Measurements from ENCODE around the gene TRMT1L. TPM values are rescaled to one million over a fixed set of nuclear protein-coding genes. Genes with fewer than 3 reads are reported as not detected.

TRMT1L gene
- total and polyA plus RNA-seq, 2 donors, result 15.6 to 18.9 TPM

DNA sequence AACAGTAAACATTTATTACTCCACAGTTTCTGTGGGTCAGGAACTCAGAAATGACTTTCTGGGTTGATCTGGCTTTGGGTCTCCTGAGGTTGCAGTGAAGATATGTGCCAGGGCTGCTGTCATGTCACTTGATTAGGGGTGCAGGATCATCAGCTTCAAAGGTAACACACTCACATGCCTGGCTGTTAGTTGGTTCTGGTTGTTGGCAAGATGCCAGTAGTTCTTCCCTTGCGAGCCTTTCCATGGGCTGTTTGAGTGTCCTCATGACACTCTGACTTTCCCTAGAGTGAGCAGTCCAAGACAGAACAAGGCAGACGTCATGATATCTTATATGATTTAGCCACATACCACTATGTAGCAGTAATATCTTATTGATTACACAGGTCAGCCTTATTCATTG is 2.0 kb upstream of the TRMT1L start:
- DNase-seq (ENCODE audit: low read depth in 6 of 9, low spot score in 9 of 9), result no peak
- peaks cover 0 to 7% of the 10 kb centered on the region in 2 donors for H3K36me3 ChIP-seq (ENCODE audit: control insufficient read depth in 2 of 2, insufficient read depth in 2 of 2, low read length in 1 of 2)
- H3K4me1 ChIP-seq (ENCODE audit: control insufficient read depth in 2 of 2, insufficient read depth in 2 of 2, low read length in 2 of 2), result peaks cover 6 to 8% of the 10 kb centered on the region in 2 donors
- no peaks in the 10 kb centered on the region for H3K9me3 ChIP-seq (ENCODE audit: control insufficient read depth in 2 of 2, insufficient read depth in 1 of 2, low read length in 1 of 2)
- H3K27ac ChIP-seq (ENCODE audit: low read depth in 1 of 2, low read length in 1 of 2), result no peak overlapping the region
- H3K27me3 ChIP-seq (ENCODE audit: control insufficient read depth in 2 of 2, insufficient read depth in 1 of 2, low read length in 1 of 2), result no peaks in the 10 kb centered on the region
- WGBS, result 97% methylated on average over 2 of the region's 2 CpGs
- no peak overlapping the region for H3K4me3 ChIP-seq (ENCODE audit: low read length in 2 of 2)

DNA sequence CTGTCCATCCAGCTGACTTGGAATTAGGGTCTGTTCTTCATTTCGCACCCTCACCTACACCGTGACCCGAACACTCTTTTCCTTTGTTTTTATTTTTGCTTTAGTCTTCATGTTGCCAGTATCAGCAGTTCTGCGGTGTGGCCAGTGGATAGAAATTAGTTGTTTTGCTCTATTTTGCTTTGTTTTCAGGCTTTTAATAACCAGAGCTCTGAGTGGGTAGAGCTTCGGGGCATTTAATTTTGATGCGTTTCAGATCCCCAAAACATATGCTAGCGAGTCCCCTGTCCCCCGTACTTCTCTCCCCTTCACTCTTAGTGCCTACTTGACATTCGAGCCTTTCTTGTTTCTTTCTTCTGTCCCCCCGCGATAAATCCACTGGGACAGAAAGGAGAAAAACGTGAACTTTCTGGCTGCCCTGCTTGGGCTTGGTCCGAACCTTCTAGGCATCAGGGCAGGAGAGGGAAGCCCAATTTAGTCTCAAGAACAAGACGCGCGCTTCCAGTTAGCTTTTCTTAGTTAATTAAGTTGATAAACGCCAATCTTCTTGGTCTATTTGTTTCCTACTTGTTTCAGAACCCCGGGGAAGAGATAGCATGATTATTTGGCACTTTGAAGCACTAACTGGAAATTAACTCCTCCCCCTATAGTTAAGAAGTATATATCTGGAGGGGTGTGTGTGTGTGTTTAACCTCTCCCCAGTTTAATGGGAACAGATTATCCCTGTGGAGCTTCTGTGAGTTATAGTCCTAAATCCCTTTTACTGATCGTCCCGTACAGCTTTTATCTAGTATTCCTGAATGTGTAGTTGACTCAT is 1.1 kb upstream of the TRMT1L start:
- peak overlapping the region; percentile 98 to 99 for H3K27ac ChIP-seq (ENCODE audit: low read depth in 1 of 2, low read length in 1 of 2)
- no peaks in the 10 kb centered on the region for H3K27me3 ChIP-seq (ENCODE audit: control insufficient read depth in 2 of 2, insufficient read depth in 1 of 2, low read length in 1 of 2)
- peaks cover 0 to 7% of the 10 kb centered on the region in 2 donors for H3K36me3 ChIP-seq (ENCODE audit: control insufficient read depth in 2 of 2, insufficient read depth in 2 of 2, low read length in 1 of 2)
- DNase-seq (ENCODE audit: low read depth in 6 of 9, low spot score in 9 of 9), result peak in 1 of 9 donors; percentile 10
- H3K4me3 ChIP-seq (ENCODE audit: low read length in 2 of 2), result peak overlapping the region; percentile 73 to 97
- 8% methylated on average over 20 of the region's 20 CpGs for WGBS
- H3K9me3 ChIP-seq (ENCODE audit: control insufficient read depth in 2 of 2, insufficient read depth in 1 of 2, low read length in 1 of 2), result no peaks in the 10 kb centered on the region
- peaks cover 6 to 8% of the 10 kb centered on the region in 2 donors for H3K4me1 ChIP-seq (ENCODE audit: control insufficient read depth in 2 of 2, insufficient read depth in 2 of 2, low read length in 2 of 2)

DNA sequence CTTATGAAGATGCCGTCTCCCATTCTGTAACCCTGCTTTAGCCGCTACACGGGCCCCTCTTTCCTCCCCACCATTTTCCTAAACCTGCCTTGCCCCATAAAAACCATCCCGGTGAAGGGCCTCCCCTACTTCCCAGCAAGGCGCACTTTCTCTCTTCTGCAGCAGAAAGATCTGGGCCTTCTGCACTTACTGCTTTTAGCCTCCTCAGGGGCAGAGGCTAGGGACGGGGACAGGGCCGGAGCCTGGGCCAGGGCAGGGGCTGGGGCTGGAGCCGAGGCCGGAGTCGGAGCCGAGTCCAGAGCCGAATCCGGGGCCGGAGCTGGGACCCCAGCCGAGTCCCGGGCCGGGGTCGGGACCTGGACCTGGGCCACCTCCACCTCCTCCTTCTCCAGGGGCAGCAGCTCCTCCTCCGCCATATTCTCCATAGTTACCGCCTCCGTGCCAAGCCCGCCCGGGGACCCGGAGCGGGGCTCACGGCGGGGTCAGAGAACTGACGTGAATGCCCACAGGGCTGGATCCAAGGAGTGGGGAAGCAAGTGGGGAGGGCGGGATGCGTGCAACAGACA is 382 bp downstream of the TRMT1L start:
- WGBS, result under 1% methylated on average over 30 of the region's 30 CpGs
- H3K4me1 ChIP-seq (ENCODE audit: control insufficient read depth in 2 of 2, insufficient read depth in 2 of 2, low read length in 2 of 2), result peaks cover 6 to 8% of the 10 kb centered on the region in 2 donors
- H3K27ac ChIP-seq (ENCODE audit: low read depth in 1 of 2, low read length in 1 of 2), result peak overlapping the region; percentile 98 to 99
- H3K9me3 ChIP-seq (ENCODE audit: control insufficient read depth in 2 of 2, insufficient read depth in 1 of 2, low read length in 1 of 2), result no peaks in the 10 kb centered on the region
- peaks cover 0 to 3% of the 10 kb centered on the region in 2 donors for H3K36me3 ChIP-seq (ENCODE audit: control insufficient read depth in 2 of 2, insufficient read depth in 2 of 2, low read length in 1 of 2)
- H3K27me3 ChIP-seq (ENCODE audit: control insufficient read depth in 2 of 2, insufficient read depth in 1 of 2, low read length in 1 of 2), result no peaks in the 10 kb centered on the region
- peak overlapping the region; percentile 73 to 97 for H3K4me3 ChIP-seq (ENCODE audit: low read length in 2 of 2)
- DNase-seq (ENCODE audit: low read depth in 6 of 9, low spot score in 9 of 9), result peak in 7 of 9 donors; percentile 22 to 74 (median 50)

DNA sequence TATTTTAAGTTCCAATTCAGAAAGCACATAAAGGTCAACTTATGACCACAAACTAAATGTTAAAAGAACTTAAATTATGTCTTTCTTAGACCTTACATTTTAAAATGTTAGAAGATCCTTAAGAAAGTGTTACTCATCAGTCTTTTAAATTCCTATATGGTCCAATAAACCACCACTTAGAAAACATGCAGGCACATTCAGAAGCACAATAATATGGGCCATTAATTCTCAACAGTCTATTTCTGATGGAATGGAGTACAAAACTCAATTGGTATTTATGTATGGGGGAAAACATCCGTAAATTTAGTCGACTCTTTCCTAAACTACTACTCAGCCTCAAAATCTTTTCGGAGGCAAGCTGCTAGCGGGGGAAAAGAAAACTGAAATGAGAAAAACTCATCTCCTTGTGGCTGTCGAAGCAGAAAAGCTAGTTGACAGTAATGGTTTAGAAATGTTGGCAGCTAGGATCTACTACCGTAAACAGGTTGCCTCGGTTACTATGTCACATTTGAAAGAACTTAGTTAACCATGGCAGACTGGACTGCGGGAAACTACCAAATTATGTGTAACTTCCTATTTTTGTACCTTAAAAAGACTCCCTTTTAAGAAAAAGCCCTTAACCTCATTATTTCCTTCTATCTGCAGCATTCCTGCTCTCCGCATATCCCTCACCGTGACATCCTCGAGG is 1.0 kb downstream of the TRMT1L start:
- peaks cover 0 to 1% of the 10 kb centered on the region in 2 donors for H3K36me3 ChIP-seq (ENCODE audit: control insufficient read depth in 2 of 2, insufficient read depth in 2 of 2, low read length in 1 of 2)
- DNase-seq (ENCODE audit: low read depth in 6 of 9, low spot score in 9 of 9), result peak in 4 of 9 donors; percentile 17 to 48 (median 42)
- H3K4me1 ChIP-seq (ENCODE audit: control insufficient read depth in 2 of 2, insufficient read depth in 2 of 2, low read length in 2 of 2), result peaks cover 6 to 8% of the 10 kb centered on the region in 2 donors
- H3K4me3 ChIP-seq (ENCODE audit: low read length in 2 of 2), result peak overlapping the region; percentile 73 to 97
- no peaks in the 10 kb centered on the region for H3K9me3 ChIP-seq (ENCODE audit: control insufficient read depth in 2 of 2, insufficient read depth in 1 of 2, low read length in 1 of 2)
- peak overlapping the region; percentile 98 to 99 for H3K27ac ChIP-seq (ENCODE audit: low read depth in 1 of 2, low read length in 1 of 2)
- 11% methylated on average over 11 of the region's 11 CpGs for WGBS
- no peaks in the 10 kb centered on the region for H3K27me3 ChIP-seq (ENCODE audit: control insufficient read depth in 2 of 2, insufficient read depth in 1 of 2, low read length in 1 of 2)

DNA sequence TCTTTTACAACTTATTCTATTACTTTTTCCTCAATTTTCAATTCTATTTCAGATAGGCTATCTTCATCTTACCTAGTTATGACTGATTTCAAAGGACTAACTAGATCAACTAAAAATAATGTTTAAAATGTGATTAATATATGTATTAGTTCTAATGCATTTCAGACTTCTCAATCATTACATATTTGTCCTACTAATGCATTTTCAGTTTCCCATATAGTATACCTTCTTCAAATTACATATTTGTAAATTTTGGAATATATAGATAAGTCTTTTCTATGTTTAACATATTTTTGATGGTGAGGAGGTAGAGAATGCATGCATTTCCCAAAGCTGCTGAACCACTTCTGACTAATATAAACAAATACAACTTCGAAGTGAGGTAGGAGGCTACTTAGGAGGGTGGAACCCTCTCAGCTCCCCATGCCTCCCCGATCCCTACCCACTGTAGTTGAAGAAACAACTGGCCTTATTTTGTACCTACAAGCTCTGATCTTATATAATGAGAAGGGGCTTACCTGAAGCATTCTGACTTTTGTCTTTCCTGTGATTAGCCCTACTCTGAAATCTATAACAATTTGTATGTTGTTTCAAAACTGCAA is 1.7 kb downstream of the TRMT1L start:
- Histone ChIP-seq H3K36me3 (ENCODE audit: control insufficient read depth in 2 of 2, insufficient read depth in 2 of 2, low read length in 1 of 2) (peaks cover 0 to 9% of the 10 kb centered on the region in 2 donors), H3K27ac (ENCODE audit: low read depth in 1 of 2, low read length in 1 of 2) (no peak overlapping the region)
- peak in 1 of 9 donors; percentile 2 for DNase-seq (ENCODE audit: low read depth in 6 of 9, low spot score in 9 of 9)

DNA sequence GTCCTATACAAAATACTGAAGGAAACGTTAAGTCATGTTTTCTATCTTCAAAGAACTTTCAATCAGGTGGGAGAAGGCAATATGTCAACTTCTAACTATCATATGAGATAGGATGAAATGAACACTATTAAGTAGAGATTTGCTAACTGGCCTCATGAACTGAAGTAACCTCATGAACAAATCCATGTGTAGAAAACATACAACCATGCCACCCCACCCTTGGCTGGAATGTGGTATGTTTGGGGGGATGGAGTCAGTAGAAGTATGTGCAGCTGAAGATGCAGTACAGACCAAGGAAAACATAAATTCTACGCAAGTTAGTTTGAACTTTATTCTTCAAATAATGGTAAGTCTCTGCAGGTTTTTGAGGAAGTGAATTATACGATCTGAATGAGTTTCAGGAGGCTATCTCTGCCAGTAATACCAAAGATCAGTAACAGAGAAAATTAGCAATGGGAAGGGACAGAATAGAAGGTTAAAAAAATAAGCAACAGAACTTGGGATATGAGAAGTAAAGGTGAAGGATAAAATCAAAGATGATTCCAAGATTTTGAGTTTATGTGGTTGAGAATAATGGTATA is 4.5 kb downstream of the TRMT1L start:
- Histone ChIP-seq H3K9me3 (ENCODE audit: control insufficient read depth in 2 of 2, insufficient read depth in 1 of 2, low read length in 1 of 2) (no peaks in the 10 kb centered on the region), H3K4me1 (ENCODE audit: control insufficient read depth in 2 of 2, insufficient read depth in 2 of 2, low read length in 2 of 2) (peaks cover 3 to 6% of the 10 kb centered on the region in 2 donors), H3K27me3 (ENCODE audit: control insufficient read depth in 2 of 2, insufficient read depth in 1 of 2, low read length in 1 of 2) (no peaks in the 10 kb centered on the region), H3K36me3 (ENCODE audit: control insufficient read depth in 2 of 2, insufficient read depth in 2 of 2, low read length in 1 of 2) (peaks cover 0 to 26% of the 10 kb centered on the region in 2 donors), H3K27ac (ENCODE audit: low read depth in 1 of 2, low read length in 1 of 2) (no peak overlapping the region), H3K4me3 (ENCODE audit: low read length in 2 of 2) (no peak overlapping the region)
- 91% methylated on average over 3 of the region's 3 CpGs for WGBS
- DNase-seq (ENCODE audit: low read depth in 6 of 9, low spot score in 9 of 9), result no peak

More for the DNA sequence above, 1.7 kb downstream of the TRMT1L start:
- Histone ChIP-seq H3K27me3 (ENCODE audit: control insufficient read depth in 2 of 2, insufficient read depth in 1 of 2, low read length in 1 of 2) (no peaks in the 10 kb centered on the region), H3K4me1 (ENCODE audit: control insufficient read depth in 2 of 2, insufficient read depth in 2 of 2, low read length in 2 of 2) (peaks cover 6 to 8% of the 10 kb centered on the region in 2 donors), H3K4me3 (ENCODE audit: low read length in 2 of 2) (no peak overlapping the region), H3K9me3 (ENCODE audit: control insufficient read depth in 2 of 2, insufficient read depth in 1 of 2, low read length in 1 of 2) (no peaks in the 10 kb centered on the region)
- 67% methylated on average over 2 of the region's 2 CpGs for WGBS

DNA sequence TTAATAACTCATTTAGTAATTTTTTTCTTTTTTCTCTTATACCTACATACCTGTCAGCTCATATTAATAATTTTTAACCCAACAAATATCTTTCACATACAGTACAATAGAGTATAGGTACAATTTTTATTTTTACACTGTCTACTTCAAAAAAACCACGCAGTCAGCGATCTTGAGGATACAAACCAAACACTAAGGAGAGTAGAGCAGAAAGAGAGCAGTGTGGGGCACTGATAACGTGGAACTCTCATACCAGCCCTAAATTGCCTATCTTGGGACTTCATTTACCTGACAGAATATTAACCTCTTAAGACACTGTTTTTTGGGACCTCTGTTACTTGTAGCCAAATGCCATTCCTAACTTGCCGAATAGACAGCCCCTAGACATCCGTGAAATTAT is 5.5 kb downstream of the TRMT1L start:
- DNase-seq (ENCODE audit: low read depth in 6 of 9, low spot score in 9 of 9), result no peak
- H3K36me3 ChIP-seq (ENCODE audit: control insufficient read depth in 2 of 2, insufficient read depth in 2 of 2, low read length in 1 of 2), result peaks cover 0 to 26% of the 10 kb centered on the region in 2 donors
- WGBS, result 98% methylated on average over 5 of the region's 5 CpGs

DNA sequence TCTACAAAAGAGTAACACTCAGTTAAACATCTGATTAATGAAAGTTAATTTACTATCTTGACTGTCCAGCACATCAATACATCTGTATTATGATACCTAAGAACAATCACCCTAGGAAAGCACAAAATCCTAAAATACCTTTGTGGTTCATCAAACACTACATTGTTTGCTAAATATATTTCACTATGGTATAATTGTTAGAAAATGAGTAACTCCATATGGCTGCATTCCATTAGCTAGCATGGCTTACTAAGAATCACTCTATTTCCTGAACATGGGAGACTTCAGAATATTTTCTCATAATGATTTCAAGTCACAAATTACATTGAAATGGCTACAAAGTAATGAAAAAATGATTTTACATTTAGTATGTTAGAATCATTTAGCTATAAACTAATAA is 12.5 kb downstream of the TRMT1L start:
- Histone ChIP-seq H3K4me1 (ENCODE audit: control insufficient read depth in 2 of 2, insufficient read depth in 2 of 2, low read length in 2 of 2) (no peaks in the 10 kb centered on the region), H3K36me3 (ENCODE audit: control insufficient read depth in 2 of 2, insufficient read depth in 2 of 2, low read length in 1 of 2) (peaks cover 1 to 23% of the 10 kb centered on the region in 2 donors), H3K9me3 (ENCODE audit: control insufficient read depth in 2 of 2, insufficient read depth in 1 of 2, low read length in 1 of 2) (no peaks in the 10 kb centered on the region), H3K27me3 (ENCODE audit: control insufficient read depth in 2 of 2, insufficient read depth in 1 of 2, low read length in 1 of 2) (no peaks in the 10 kb centered on the region), H3K4me3 (ENCODE audit: low read length in 2 of 2) (no peak overlapping the region), H3K27ac (ENCODE audit: low read depth in 1 of 2, low read length in 1 of 2) (no peak overlapping the region)
- DNase-seq (ENCODE audit: low read depth in 6 of 9, low spot score in 9 of 9), result no peak

More for the DNA sequence above, 5.5 kb downstream of the TRMT1L start:
- no peaks in the 10 kb centered on the region for H3K9me3 ChIP-seq (ENCODE audit: control insufficient read depth in 2 of 2, insufficient read depth in 1 of 2, low read length in 1 of 2)
- H3K4me3 ChIP-seq (ENCODE audit: low read length in 2 of 2), result no peak overlapping the region
- no peak overlapping the region for H3K27ac ChIP-seq (ENCODE audit: low read depth in 1 of 2, low read length in 1 of 2)
- no peaks in the 10 kb centered on the region for H3K27me3 ChIP-seq (ENCODE audit: control insufficient read depth in 2 of 2, insufficient read depth in 1 of 2, low read length in 1 of 2)
- peaks cover 3 to 6% of the 10 kb centered on the region in 2 donors for H3K4me1 ChIP-seq (ENCODE audit: control insufficient read depth in 2 of 2, insufficient read depth in 2 of 2, low read length in 2 of 2)
